Mammary epithelial cell (primary cell): Measurements from ENCODE around the gene FMNL2.

ENCODE experiments used
- EZH2 ChIP-seq: IDR thresholded peaks from 2 replicates; pipeline ENCODE4 v1.6.1; 2012; ENCODE audit warnings: low read length, inconsistent platforms, borderline replicate concordance
- TF ChIP-seq, protein P1 (sequence below), 2 donors: IDR thresholded peaks in 1 of 2; conservative IDR thresholded peaks in 1 of 2; 2 replicates each; pipeline ENCODE4 v1.5.1; 2011 to 2012; ENCODE audit warnings: inconsistent platforms in 2 of 2, low read length in 2 of 2, mild to moderate bottlenecking in 2 of 2, control low read depth in 1 of 2, low read depth in 1 of 2; ENCODE audit not compliant: insufficient read depth in 1 of 2; ENCODE audit errors: extremely low read depth in 1 of 2

DNA sequence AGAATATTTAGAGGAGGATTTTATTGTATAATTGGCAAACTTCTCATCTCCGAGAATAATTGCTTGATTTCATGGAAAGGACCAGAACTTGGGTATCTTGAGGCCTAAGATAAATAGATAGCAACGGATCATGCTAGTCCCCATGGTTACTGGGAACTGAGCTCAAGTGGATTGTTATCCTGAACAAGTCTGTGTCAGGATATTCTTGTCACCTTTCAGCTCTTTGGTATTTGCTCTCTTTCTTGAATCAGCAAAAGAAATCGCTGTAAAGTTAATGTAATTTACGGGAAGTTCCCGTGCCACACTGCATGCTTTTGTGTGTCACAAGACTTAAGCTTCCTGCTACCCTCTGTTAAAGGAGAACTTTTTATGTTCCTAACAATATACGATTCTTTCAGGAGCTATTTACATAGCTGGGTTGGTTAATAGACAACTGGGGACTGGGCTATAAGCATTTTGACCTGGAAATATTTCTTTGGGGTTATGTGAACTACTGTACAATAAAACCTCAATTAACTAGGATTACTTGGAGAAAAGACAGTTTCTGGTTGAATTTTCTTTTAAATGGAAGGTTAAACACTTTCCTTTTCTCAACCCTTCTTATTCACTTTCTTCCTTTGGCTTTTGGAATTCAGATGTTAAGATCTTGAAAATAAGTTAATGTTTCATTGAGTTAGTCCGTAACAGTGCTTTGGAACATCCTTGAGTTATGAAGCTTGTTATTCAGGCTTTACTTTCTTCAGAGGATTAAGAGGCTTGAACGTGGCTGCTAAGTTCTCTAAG, 151.2 kb downstream of the FMNL2 start:
- TF ChIP-seq, protein P1, sequence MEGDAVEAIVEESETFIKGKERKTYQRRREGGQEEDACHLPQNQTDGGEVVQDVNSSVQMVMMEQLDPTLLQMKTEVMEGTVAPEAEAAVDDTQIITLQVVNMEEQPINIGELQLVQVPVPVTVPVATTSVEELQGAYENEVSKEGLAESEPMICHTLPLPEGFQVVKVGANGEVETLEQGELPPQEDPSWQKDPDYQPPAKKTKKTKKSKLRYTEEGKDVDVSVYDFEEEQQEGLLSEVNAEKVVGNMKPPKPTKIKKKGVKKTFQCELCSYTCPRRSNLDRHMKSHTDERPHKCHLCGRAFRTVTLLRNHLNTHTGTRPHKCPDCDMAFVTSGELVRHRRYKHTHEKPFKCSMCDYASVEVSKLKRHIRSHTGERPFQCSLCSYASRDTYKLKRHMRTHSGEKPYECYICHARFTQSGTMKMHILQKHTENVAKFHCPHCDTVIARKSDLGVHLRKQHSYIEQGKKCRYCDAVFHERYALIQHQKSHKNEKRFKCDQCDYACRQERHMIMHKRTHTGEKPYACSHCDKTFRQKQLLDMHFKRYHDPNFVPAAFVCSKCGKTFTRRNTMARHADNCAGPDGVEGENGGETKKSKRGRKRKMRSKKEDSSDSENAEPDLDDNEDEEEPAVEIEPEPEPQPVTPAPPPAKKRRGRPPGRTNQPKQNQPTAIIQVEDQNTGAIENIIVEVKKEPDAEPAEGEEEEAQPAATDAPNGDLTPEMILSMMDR (conservative IDR thresholded peaks at IDR 0.05 in 1 of 2, IDR thresholded peaks at IDR 0.05 in 1 of 2; ENCODE audit: extremely low read depth in 1 of 2, insufficient read depth in 1 of 2, low read depth in 1 of 2, low read length in 2 of 2): no peak
- TF ChIP-seq EZH2: no peak
